OCI-M2 (cell line): ENCODE data around the gene PARL.
"Not testable (repeated sequence)": the region's sequence is repeated elsewhere in the genome, so short reads cannot be mapped to it uniquely, and the experiment has no call there.

ENCODE experiments used
- DNase-seq: peaks from one replicate; lab custom pipeline; 2025; ENCODE audit not compliant: unreplicated experiment; lab: John Stamatoyannopoulos, UW

Gene PARL

DNA sequence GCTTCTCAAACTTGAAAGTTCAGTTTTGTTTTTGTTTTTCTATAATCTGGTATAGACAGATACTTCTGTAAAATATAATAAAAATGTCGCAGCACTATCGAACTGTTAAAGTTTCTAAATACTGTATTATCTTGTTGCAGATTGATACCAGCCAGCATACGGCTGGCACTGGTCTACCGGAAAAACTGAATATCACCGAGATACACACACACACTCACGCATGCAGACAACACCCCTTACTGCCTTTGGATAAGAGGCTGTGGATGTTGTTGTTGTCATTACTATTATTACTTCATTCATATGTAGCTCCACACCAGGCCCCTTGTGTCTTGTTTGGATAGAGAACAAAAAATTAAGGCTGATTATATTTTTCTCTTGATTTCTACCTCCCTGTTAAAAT lies 91.7 kb downstream of the PARL start:
- DNase-seq = no peak

DNA sequence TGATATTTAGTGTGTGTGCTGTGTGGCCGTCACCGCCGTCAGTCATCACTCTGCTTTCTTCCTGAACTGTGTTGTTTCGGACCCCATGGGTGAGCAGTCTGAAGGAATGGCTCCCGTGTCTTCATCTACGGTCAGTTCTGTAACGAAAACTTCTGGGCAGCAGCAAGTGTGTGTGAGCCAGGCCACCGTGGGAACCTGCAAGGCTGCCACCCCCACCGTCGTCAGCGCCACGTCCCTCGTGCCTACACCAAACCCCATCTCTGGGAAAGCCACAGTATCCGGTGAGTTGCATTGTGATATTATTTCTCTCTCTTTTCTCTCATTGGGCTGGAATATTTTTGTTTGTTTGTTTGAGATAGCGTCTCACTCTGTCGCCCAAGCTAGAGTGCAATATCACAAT lies 94.0 kb downstream of the PARL start:
- DNase-seq = no peak

DNA sequence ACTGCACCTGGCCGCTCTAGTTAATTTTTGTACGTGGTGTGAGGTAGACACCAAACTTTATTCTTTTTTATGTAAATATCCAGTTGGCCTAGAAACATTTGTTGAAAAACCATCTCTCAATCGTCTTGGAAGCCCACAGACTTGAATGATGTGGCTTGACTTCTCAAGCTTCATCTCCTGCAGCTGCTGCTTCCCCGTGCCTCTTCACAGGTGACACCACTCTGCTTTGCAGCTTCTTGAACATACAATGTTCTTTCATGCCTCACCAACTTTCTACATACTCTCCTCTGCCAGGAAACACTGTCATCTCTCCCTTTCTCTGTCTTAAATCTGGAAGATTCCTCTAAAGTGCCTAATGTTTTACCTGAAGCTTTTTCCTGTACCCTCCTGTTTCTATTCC lies 94.9 kb downstream of the PARL start:
- DNase-seq = no peak

DNA sequence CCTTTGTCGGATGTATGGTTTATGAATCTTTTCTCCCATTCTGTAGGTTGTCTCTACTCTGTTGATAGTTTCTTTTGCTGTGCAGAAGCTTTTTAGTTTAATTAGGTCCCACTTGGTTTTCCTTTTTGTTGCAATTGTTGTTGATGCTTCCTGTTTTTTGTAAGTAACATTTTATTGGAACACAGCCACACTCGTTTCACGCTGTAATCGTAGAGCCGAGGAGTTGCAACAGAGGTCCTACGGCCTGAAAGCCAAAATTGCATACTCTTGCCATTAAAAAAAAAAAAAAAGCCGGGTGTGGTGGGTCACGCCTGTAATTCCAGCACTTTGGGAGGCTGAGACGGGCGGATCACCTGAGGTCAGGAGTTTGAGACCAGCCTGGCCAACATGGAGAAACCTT lies 100.2 kb downstream of the PARL start:
- not testable (repeated sequence) for DNase-seq

DNA sequence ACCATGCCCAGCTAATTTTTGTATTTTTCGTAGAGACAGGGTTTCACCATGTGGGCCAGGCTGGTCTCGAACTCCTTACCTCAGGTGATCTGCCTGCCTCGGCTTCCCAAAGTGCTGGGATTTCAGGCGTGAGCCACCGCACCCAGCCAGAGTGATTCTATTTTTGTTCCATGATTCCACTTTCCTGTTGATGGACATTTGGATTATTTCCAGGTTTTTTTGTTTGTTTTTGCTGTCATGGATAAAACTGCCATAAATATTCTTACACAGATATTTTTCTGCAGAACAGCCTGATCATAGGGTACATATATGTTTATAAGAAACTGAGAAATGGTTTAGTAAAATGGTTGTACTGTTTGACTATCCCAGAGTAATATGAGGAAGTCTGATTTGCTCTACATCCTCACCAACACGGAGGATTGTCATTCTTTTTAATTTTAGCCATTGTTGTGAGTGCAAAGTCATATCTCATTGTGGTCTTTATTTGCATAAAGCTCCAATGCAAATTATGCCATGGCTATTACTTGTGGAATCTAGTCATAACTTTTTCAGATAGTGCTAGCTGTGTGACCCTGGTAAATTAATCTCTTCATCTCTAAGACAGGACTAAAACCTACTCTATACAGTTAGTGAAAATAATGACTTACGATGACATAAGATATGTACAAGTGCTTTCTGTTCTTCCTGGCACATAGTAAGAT lies 102.0 kb downstream of the PARL start:
- no peak for DNase-seq

DNA sequence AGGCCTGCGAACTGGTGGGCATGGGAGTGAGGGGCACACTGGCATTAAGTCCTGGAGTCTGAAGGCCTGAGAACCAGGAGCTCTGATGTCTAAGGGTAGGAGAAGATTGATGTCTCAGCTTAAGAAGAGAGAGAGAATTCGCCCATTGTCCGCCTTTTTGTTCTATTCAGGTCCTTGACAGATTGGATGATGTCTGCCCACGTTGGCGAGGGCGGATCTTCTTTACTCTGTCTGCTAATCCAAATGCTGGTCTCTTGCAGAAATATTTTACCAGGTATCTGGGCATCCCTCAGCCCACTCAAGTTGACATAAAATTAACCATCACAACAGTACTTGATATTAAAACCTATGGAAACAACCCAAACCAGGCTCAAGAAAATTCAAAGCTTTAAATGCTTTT lies 103.4 kb downstream of the PARL start:
- no peak for DNase-seq

DNA sequence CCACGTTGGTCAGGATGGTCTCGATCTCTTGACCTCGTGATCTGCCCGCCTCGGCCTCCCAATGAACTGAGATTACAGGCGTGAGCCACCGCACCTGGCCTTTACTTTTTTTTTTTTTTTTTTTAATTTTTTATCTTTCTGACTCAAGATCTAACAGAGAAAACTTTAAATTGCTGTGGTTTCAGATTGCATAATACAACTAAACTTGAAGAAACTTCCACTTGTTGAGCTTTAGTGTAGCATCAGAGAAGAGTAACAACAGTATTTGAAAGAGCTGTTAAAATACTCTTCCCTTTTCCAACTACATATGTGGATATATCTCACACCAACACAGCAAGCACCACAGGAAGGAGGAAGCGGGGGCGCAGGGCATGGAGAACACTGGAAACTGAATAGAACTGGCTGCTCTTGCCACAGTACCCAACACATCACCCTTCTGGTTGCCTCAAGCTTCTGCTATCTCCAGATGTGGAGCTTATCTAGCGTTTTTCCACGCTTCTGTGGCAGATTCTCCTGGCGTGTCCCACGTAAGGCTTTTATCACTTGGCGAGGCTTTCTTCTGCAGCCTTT lies 104.7 kb downstream of the PARL start:
- DNase-seq = no peak
